Lower leg skin (tissue), 4 donors: Measurements from ENCODE around the gene PRKCZ. TPM values are rescaled to one million over a fixed set of nuclear protein-coding genes. Genes with fewer than 3 reads are reported as not detected.

ENCODE experiments used
- DNase-seq, 2 donors: peaks; one replicate each; pipeline ENCODE4 v3.0.0-alpha.2; 2019; ENCODE audit warnings: low spot score in 2 of 2
- H3K4me3 ChIP-seq: fragments of 200-600 bp; sonication (generic); 2 replicates; pipeline ENCODE4 v1.5.1; 2017; ENCODE audit warnings: mild to moderate bottlenecking, low read depth; ENCODE audit not compliant: poor library complexity, severe bottlenecking
- CTCF ChIP-seq, 3 donors: fragments of 450-650 bp; IDR thresholded peaks; one replicate each; pipeline ENCODE4 v1.5.1; 2016; ENCODE audit warnings: antibody characterized with exemption in 3 of 3, mild to moderate bottlenecking in 3 of 3, moderate library complexity in 2 of 3
- POLR2A ChIP-seq, 2 donors: fragments of 450-650 bp; IDR thresholded peaks; one replicate each; pipeline ENCODE4 v1.6.1; 2016 to 2017; ENCODE audit warnings: antibody characterized with exemption in 2 of 2, mild to moderate bottlenecking in 1 of 2, moderate library complexity in 1 of 2
- WGBS, 2 donors: methylation state at CpG; one replicate each; pipeline ENCODE4 v1.1.5; 2018; 5-methylcytosine and 5-hydroxymethylcytosine counted together
- intact Hi-C: fragments of 100-400 bp; cut with DNase I; formaldehyde crosslinking; loops from one replicate; pipeline ENCODE4 v1.15.0; 2023; ENCODE audit warnings: low total_unique reads
- total RNA-seq, 4 donors: library from RNA; depleted of rRNA; stranded (reverse); fragments of >200 nt; gene quantifications; one replicate each; pipeline ENCODE4 v1.1.0, GENCODE V29; 2016

The PRKCZ gene
- total RNA-seq, 4 donors from 2014 or later = 25.9 to 32.2 (median 26.8) TPM

DNA sequence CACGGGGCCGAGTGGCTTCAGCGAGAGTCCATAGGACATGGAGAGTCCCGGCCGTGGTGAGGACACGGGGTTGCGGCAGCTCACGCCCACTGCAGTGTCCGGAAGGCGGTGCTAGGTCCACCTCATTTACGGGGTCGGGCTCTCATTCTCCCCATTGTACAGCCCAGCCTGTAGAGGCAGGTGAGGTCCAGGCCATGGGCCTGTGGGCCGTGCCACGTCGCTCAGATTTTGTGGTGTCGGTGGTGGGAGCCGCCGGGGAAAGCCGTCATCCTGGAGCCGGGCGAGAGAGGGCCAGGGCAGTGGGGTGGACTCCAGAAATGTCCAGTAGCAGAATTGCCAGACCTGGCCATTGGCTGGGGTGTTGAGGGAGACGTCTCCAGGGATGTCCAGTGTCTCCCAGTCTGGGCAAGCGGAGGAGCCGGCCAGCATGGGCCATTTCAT is 59.4 kb downstream of the PRKCZ start:
- TF ChIP-seq POLR2A (IDR thresholded peaks at IDR 0.05) (no peak), CTCF (IDR thresholded peaks at IDR 0.05) (no peak)

GRCh38 chr1:2110191-2110737 is 60.1 kb downstream of the PRKCZ start:
- DNase-seq = no peak
- no peak overlapping the region for H3K4me3 ChIP-seq
- 87 to 92% methylated on average over 15 to 18 of the region's 18 CpGs for whole genome bisulfite sequencing, 2 donors
- no peak for TF ChIP-seq CTCF (IDR thresholded peaks at IDR 0.05)
- no peak for TF ChIP-seq POLR2A (IDR thresholded peaks at IDR 0.05)
- intact Hi-C loops = no loop called here

More for the DNA sequence above, 59.4 kb downstream of the PRKCZ start:
- no peak overlapping the region for H3K4me3 ChIP-seq
- 92 to 94% methylated on average over 24 of the region's 24 CpGs for WGBS, 2 donors
- no peak for DNase-seq
- intact Hi-C loops = no loop called here

- 84 to 85% methylated on average over 28 of the region's 28 CpGs for WGBS, 2 donors
- intact Hi-C loops = no loop called here
- TF ChIP-seq CTCF (IDR thresholded peaks at IDR 0.05) (no peak), POLR2A (IDR thresholded peaks at IDR 0.05) (no peak)
- DNase-seq = no peak
- H3K4me3 ChIP-seq = no peak overlapping the region
Observed at GRCh38 chr1:2110738-2111673, 60.8 kb downstream of the PRKCZ start.

- DNase-seq = no peak
- intact Hi-C loops = no loop called here
- no peak overlapping the region for H3K4me3 ChIP-seq
- WGBS, 2 donors = 91% methylated on average over 13 to 15 of the region's 15 CpGs
- no peak for TF ChIP-seq POLR2A (IDR thresholded peaks at IDR 0.05)
- no peak for TF ChIP-seq CTCF (IDR thresholded peaks at IDR 0.05)
Observed at GRCh38 chr1:2111674-2112035, 61.4 kb downstream of the PRKCZ start.

GRCh38 chr1:2112280-2112701 is 62.1 kb downstream of the PRKCZ start:
- no peak overlapping the region for H3K4me3 ChIP-seq
- intact Hi-C loops = no loop called here
- no peak for TF ChIP-seq CTCF (IDR thresholded peaks at IDR 0.05)
- TF ChIP-seq POLR2A (IDR thresholded peaks at IDR 0.05) = no peak
- 81 to 87% methylated on average over 17 of the region's 17 CpGs for WGBS, 2 donors
- DNase-seq = no peak
